ENCODE results near the gene PXDC1.

Gene PXDC1, protein sequence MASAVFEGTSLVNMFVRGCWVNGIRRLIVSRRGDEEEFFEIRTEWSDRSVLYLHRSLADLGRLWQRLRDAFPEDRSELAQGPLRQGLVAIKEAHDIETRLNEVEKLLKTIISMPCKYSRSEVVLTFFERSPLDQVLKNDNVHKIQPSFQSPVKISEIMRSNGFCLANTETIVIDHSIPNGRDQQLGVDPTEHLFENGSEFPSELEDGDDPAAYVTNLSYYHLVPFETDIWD

DNA sequence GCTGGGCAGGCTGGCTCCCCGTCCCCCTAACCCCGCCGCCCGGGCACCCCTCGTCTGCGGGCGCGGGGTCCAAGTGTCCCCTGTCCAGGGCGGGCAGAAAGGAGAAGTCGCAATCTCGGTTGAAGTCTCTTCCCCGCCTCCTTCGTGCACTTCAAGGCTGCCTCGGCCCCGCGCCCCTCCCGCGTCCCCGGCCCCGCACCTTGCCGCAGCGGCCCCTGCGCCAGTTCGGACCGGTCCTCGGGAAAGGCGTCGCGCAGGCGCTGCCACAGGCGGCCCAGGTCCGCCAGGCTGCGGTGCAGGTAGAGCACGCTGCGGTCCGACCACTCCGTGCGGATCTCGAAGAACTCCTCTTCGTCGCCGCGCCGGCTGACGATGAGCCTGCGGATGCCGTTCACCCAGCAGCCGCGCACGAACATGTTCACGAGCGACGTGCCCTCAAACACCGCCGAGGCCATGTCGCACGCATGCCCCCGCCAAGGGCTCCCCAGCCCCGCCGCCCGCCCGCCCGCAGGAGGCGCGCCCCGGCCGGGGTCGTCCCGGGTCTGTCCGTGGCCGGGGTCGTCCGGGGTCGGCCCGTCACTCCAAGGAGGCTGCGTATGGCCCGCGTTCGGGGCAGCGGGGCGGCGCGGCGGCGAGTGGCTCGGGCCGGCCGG, at the start of gene PXDC1:
Gene PXDC1 (minus strand): TSS at position 637 of the 653 bp plus-strand sequence. CDS start 182 bp downstream, at position 455.
- peak; percentile 68 for DNase-seq (ENCODE audit: low spot score)

DNA sequence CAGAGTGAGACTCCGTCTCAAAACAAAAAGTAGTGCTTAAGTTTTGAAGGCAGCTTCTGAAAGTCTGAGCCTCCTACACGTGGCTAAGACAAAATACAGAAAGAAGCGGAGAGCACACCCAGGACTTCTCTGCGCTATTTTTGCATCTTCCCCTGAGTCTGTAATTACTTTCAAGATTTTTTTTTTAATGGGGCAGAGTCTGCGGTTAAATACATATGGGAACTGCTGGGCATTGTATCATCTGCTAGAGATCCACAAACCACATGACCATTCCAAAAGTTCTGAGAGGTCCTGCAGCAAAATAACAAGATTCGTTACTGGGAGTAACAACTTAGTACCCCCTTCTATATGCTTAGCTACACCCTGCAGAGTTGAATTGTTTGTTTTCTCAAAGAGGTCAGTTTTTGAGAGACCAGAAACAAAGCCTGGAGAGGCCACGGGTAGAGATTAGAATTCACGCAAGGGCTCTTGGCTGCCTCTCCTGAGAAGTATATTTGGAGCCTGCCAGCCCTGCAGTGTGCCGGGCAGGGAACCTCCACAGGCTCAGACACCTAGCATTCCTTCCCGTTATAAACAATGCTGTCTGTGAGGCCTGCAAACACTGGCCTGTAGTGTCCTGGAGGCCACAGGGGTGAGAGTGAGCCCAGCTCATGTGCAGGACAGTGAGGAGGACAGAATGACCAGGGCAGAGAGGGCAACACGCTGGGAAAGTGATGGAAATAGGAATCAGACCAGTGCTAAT, 49.5 kb upstream of the PXDC1 start:
- DNase-seq (ENCODE audit: low spot score): peak; percentile 56

DNA sequence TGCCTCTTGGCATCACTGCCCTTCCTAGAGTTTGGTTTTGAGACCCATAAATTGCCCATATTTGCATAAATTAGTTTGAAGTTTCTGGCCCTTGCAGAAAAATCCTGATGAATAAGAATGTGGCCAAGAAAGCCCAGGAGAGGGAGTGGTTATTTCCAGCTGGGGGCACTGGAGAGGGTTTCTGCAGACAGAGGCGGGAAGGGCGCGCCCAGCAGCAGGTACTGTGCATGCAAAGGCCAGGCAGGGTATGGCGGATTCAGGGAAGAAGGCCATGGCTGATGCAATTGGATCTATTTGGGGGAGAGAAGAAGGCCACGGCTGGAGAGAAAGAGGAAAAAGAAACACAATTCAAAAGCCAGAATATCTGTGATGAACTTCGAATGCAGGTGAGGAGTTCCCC, 48.2 kb upstream of the PXDC1 start:
- DNase-seq (ENCODE audit: low spot score): no peak

DNA sequence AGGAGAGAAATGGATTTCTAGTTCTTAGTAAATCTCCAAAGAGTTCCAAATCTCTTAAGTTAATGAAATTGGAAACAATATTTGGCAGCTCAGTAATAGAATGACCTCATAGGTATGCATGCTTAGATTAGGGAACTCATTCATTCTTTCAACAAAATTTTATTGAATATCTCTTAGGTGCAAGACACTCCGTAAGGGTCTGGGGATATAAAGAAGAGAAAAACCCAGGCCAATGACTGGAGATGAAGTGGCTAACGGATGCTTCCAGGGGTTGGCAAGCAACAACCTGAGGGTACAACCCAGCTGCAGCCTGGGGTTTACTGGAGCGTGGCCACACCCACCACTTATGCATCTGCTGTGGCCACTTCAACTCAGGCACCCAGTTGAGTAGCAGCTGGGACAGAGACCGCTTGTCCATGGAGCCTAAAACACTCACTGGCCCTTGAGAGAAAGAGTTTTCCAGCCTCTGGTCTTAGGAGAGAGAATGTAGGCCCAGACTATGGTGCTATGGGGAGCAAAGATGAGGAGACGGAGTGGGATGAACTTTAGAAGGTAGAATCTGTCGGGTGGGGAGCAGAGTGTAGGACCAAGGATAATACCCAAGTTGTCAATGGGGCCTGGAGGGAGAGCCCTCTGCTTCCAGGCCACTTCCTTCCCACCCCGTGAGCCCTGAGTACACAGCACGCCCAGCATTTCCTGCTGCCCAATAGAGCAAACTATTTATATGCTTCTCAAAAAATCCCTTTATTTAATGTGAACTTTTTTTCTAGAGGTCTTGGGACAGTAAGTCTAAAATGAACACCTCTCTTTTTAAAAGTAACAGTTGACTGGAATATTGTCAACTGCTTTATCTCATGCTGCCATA, 46.8 kb upstream of the PXDC1 start:
- DNase-seq (ENCODE audit: low spot score): no peak

DNA sequence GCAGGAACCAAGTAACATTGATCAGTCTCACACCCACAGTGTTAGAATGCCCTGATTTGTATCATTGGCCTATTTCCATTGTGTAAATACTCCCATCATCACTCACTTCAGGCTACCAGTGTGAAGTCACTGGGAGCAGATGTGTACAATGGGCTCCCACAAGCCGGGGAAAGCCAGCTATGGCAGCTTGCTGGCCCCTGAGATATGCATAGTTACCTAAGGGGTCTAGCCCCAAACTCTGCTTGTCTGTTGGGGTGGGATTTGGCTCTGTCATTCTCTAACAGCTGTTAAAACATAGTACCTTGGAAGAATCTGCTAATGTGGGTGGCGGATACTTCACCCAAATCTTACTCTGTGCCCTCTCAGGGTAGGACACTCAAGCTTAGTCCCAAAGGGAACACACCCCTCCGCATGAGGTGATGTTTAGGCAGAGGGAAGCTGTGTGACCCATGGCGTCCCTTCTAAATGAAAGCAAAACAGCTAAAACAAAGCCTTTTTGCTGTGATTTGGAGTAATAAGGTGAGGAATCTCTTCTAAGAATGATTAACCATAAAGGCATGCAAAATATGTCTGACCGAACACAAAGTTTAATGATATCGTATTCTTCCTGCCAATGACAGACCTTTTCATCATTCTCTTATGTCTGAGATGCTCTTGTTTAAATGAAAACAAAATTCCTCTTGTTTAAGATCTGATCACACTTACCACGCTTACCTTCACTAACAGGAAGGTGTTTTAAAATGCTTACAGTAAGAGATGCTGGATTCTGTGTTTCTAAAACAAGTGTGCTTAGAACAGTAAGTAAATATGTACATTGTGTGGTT, 45.9 kb upstream of the PXDC1 start:
- DNase-seq (ENCODE audit: low spot score): no peak

DNA sequence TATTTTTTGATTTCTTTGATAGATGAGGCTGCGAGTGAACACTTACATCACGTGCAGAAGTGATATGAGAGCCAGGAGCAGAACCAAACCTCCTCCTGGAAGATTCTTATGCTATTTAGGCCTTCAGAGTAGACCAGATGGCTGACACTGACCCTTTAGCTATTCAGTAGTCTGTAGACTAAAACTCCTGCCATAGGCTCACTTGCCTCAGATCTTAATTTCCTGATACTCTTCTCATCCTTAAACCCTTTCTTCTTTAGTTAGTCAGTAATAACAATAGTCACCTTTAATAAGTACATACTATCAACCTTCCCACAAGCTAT, 45.2 kb upstream of the PXDC1 start:
- no peak for DNase-seq (ENCODE audit: low spot score)

DNA sequence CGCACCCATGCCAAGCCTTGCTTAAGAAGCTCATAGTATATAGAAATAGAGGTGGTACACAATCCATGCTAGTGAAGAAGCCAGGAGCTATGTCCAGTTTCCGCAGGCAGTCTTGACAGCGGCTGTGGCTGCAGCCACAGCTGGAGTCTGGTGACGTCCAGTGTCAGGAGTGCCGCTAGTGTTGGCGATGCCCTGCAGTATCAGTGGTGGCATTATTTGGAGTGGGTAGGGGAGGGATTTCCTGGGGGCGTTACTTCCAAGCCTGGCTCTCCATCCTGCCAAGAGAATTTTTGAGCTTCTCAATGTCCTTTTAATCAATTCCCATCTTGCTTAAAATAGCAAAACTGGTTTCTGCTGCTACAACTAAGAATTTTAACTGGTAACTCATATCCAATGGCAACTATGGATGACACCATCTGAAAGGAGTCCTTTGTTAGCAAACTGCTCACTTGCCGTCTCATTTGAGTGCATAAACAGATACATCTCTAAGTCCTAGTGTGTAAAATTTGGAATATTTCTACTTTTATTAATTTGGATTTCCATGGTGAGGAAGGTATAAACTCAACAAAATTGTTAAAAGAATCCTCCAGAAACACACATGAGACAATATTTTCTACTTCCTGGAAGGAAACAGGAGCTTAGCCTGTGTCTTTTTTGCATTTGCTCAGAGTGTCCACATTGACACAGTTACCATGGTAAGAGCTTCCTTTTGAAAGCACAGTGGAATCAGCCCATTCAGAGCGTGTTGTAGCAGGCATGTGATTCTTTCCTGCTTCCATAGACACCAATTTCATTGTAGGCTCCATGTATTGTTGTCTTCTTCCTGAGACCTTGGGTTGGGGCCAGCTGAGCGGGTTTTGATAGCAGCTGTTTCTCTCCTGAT, 44.6 kb upstream of the PXDC1 start:
- DNase-seq (ENCODE audit: low spot score): no peak

DNA sequence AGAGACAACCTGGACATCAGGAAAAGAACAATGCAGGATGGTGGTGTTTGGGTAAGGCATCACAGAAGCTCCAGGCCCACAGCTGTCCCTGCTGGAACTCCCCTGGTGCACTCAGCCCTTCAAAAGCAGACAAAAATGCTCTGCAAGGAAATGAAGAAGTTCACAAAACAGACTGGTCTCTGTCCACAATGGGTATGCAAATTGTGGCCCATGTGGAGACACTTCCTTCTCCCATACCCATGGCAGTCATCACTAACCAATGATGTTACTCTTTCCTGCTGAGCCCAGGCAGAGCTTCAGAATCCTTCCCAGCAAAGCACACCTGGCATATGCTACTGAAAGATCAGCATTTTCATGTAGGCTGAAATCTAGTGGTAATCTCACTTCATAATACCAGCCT, 42.6 kb upstream of the PXDC1 start:
- DNase-seq (ENCODE audit: low spot score): no peak

DNA sequence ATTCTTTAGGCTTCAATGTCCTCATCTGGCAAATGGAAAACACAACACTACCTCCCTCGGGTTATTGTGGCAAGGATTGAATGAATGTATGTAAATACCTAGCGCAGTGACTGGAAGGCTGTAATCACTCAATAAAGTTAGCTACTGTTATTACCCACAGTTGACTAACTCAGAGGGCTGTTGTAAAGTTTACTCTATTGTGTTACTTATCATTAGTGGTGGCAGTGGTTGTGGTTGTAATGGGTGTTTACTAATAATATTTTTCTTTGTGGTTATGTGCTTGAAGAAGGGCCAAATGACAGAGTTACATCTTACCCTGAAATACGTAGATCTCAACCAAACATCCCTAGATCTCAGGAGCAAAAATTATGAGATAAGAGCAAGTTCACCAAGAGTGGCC, 42.0 kb upstream of the PXDC1 start:
- no peak for DNase-seq (ENCODE audit: low spot score)

DNA sequence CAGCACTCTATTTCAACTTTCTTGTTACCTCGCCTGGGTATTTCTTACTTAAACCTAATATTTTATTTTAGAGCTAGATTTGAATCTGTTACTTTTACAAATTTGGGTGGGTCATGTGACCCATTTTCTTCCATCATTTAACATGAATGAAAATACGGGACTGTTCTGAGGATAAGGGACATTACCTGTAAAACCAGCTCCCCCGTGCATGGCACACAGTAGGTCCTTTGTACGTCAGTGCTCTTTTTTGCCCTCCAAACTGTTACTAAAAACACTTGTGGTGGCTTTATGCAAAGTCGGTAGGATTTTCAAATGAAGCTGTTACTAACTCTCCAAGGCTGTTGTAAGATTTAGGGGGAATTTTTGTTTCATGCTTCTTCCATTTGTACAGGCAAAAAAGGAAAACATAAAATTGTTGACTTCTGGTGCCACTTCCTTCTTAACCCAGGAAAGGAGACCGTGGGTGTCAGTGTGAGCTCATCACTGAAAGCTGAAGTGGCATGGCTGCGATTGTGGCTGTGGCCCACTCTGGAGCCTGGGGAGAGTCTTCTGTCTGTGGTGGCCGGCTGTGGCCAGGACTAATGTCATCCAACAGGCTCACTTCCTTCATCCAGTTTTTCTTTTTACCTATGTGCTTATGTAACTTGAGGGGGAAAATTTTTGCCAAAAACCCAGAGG, 40.2 kb upstream of the PXDC1 start:
- DNase-seq (ENCODE audit: low spot score): no peak

DNA sequence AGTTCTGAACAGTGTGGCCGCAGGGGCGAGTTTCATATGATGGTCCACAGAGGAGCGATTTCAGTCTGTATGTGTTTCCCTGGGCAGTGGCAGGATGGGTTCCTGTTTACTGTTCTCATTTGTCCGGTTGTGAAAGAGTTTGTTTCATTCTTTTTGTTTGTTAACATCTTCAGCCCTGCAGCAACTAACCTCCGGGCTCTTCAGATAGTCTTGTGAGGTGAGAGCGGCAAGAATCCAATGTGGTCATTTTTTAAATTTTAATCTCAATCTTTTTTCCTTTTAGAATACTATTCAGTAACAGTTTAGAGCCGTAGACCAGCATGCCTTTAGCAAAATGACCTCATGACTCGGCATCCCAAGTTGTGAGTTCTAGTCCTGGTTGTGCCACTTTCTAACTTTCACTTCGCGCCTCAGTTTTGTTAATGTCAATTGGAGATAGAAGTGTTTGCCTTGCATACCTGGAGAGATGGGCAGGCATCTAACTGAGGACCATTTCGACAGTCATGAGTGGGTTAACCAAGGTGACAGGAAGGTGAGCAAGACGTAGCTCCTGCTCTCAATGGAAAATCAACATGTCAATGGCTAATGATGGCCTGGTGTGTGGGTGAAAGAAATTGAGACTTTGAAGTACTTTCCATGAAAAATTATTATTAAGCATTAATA, 38.5 kb upstream of the PXDC1 start:
- DNase-seq (ENCODE audit: low spot score): no peak

DNA sequence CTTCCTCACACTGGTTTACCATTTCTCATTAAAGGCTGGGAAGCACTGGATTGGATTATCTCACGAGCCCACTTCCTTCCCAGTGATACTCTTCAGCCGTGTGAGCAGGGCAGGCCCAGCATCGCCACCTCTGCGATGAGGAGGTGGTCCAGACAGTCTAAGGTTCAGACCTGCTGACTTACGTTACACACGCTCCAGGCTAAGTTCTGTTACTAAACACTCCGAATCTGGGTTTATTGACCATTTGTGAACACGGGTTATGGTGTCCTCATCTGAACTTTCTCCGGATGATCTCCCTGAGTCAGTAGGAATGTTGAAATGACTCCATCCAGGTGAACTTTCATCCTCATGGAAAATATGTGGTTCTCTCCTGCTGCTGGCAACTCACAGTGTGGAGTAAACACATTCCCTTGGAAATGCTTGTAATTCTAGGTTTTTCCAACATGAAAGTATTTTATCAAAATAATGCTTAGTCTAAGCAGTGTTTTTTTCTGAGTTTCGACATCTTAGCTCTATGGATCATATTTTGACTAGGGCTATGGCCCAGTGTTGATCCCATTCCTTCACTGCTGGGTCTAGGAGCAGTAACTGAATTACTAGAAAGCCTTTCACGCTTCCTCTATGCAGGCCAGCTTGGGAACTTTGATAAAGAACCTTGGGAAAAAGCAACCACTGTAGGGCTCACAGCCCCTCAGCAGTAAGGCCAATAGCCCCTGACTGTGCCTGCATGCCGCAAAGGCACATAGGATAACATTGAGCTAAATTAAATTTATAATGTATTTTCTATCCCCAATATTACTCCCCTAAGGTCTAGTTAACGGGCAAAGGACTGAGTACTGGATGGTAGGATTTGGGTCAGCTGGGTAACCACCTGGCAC, 37.7 kb upstream of the PXDC1 start:
- no peak for DNase-seq (ENCODE audit: low spot score)

DNA sequence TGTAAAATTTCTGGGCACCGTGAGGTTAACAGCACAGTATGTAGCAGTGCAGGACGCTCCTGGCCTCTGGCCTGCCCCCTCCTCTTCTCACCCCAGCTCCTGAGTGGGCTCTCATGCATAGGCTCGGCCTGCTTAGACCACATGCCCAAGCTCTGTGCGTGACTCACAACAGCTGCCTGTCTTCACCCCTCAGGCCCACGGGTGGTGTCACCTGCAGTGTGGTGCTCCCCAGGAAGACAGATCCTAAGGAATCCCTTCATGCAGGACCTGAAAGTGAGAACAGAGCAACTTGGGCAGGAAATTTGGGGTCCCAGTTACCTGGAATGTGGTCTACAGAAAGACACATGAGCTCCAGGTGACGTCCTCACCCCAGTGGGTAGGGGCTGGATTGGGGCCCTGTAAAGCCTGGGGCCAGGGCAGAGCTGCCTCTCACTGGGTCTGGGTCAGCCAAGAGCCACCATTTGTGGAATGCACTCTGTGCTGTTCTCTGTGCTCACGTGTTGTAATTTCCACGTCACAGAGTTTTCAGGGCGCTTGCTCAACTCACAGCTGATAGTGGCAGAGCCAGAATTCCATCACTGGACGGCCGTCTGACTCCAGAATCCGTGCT, 37.0 kb upstream of the PXDC1 start:
- no peak for DNase-seq (ENCODE audit: low spot score)

DNA sequence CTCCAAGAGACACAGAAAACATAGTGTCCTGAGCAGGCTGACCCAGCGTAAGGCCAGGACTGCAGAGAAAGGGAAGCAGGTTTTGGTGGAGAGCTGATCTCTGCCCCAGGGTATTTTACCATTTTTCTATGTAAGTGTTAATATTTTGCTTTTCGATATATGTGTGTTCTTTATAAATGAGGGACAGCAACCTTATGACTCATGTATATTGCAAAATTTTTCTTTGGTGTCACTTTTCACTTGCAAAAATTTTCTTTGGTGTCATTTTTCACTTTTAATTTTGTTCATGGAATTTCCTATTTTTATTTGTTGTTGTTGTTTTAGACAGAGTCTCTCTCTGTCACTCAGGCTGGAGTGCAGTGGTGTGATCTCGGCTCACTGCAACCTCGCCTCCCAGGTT, 34.6 kb upstream of the PXDC1 start:
- DNase-seq (ENCODE audit: low spot score): no peak

DNA sequence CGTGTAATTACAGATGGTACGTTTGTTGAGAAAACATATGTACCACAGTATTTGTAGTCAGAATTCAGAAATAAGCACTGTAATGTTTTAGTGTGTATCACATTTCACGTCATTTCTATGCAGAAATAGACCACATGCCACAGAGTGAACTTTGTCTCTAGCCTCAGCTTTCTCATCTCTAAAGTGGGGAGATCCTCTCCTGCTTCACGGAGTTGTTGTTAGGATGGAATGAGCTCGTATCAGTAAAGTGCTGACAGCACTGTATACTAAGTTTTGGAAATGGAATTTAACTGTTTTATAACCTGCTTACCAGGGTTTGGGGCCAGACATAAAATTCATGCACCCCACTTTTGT, 34.2 kb upstream of the PXDC1 start:
- DNase-seq (ENCODE audit: low spot score): no peak

DNA sequence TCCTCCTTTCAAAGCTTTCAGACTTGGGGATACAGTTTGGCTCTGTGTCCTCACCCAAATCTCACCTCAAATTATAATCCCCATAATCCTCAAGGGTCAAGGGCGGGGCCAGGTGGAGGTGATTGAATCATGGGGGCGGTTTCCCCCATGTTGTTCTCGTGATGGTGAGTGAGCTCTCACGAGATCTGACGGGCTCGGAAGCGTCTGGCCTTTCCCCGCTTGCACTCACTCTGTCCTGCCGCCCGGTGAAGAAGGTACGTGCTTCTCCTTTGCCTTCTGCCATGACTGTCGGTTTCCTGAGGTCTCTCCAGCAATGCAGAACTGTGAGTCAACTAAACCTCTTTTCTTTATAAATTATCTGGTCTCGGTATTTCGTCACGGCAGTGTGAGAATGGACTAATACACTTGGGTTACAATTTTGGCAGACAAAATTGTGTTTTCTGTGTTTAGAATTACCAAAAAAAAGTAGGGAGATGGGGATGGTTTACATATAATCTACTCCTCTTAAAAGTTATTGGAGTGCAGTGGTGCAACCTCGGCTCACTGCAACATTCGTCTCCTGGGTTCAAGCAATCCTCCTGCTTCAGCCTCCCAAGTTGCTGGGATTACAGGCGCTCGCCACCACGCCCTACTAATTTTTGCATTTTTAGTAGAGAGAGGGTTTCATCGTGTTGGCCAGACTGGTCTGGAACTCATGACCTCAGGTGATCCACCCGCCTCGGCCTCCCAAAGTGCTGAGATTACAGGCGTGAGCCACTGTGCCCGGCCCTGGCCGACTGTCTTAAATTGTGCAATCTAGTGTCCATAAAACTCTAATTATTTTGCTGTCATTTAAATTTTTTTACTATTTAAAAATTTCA, 33.6 kb upstream of the PXDC1 start:
- no peak for DNase-seq (ENCODE audit: low spot score)

DNA sequence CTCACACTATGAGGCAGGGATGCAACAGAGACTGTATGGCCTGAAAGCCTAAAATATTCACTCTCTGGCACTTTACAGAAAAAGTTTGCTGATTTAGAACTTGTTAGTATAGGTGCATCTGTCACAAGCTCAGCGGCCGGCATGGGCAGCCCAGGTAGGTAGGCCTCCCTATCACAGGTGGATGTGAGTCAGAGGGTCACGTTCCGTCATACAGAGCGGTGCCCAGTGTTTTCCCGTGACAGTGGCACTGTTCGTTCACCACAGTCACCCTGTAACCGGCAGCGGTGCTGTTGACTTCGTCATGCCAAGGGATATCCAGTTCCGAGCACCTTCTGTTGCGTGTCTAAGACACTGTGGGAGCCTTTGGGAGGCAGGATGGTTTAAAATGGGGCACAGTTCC, 32.9 kb upstream of the PXDC1 start:
- DNase-seq (ENCODE audit: low spot score): no peak
